H1 (cell line): ENCODE results near the gene KIF26A. TPM values are rescaled to one million over a fixed set of nuclear protein-coding genes. Genes with fewer than 3 reads are reported as not detected.

Source experiments
- CTCF ChIA-PET: fragments of 300-600 bp; sonication (Branson Sonifier 250); formaldehyde crosslinking; loops from one replicate; lab custom pipeline; 2021; ENCODE audit not compliant: partially characterized antibody; lab: Charles Lee
- POLR2A ChIA-PET: fragments of 300-600 bp; sonication (Branson Sonifier 250); formaldehyde crosslinking; loops from one replicate; lab custom pipeline; 2021; ENCODE audit warnings: inconsistent platforms; ENCODE audit not compliant: partially characterized antibody; lab: Charles Lee
- DNase-seq, 2 experiments: peaks; one replicate each; pipeline versions ENCODE4 v3.0.0 to v3.0.0-alpha.2; 2010 to 2022; ENCODE audit warnings: low spot score in 2 of 2, low read depth in 1 of 2, mixed read lengths in 1 of 2
- FAIRE-seq: peaks from 2 replicates; lab custom pipeline; 2011; peaks lifted over from hg19 to GRCh38; lab: Jason Lieb, UNC
- H2AFZ ChIP-seq: 2 replicates; pipeline ENCODE4 v1.8.1; 2012; ENCODE audit warnings: low read length, inconsistent platforms
- H2AK5ac ChIP-seq: 2 replicates; pipeline ENCODE4 v1.6.1; 2013; ENCODE audit warnings: low read depth, low read length
- H2BK120ac ChIP-seq: replicated peaks from 2 replicates; pipeline ENCODE3; 2013; ENCODE audit warnings: low read depth, low read length, inconsistent platforms
- H2BK12ac ChIP-seq: 2 replicates; pipeline ENCODE4 v1.6.1; 2013; ENCODE audit warnings: low read depth, low read length
- H2BK15ac ChIP-seq: 2 replicates; pipeline ENCODE4 v1.6.1; 2013; ENCODE audit warnings: low read length
- H2BK20ac ChIP-seq: 2 replicates; pipeline ENCODE4 v1.6.1; 2013; ENCODE audit warnings: low read length
- H2BK5ac ChIP-seq: 2 replicates; pipeline ENCODE4 v1.6.1; 2013; ENCODE audit warnings: low read depth, low read length
- H3K14ac ChIP-seq: 2 replicates; pipeline ENCODE4 v1.6.1; 2013; ENCODE audit warnings: inconsistent platforms; ENCODE audit not compliant: insufficient read length
- H3K18ac ChIP-seq: 2 replicates; pipeline ENCODE4 v1.6.1; 2013; ENCODE audit warnings: low read length; ENCODE audit errors: extremely low read depth
- H3K23ac ChIP-seq: 2 replicates; pipeline ENCODE4 v1.6.1; 2013; ENCODE audit warnings: inconsistent platforms; ENCODE audit not compliant: insufficient read length
- H3K23me2 ChIP-seq: 2 replicates; pipeline ENCODE4 v1.6.1; 2013; ENCODE audit warnings: low read depth, low read length
- H3K27ac ChIP-seq: 2 replicates; pipeline ENCODE4 v1.6.1; 2011; ENCODE audit warnings: low read depth, low read length, inconsistent platforms
- H3K27me3 ChIP-seq, 4 experiments: replicated peaks in 1 of 4; 1 replicate in 1 of 4; 2 replicates in 3 of 4; pipeline versions ENCODE4 v1.6.1 to v1.8.1; 2011 to 2013; ENCODE audit warnings: low read length in 3 of 4, mild to moderate bottlenecking in 3 of 4, inconsistent platforms in 2 of 4, mixed read lengths in 2 of 4, moderate library complexity in 1 of 4; ENCODE audit not compliant: control insufficient read depth in 3 of 4, insufficient read depth in 3 of 4; ENCODE audit errors: extremely low read depth in 1 of 4
- H3K36me3 ChIP-seq, 4 experiments: 2 replicates each; pipeline versions ENCODE4 v1.6.1 to v1.8.1; 2011 to 2013; ENCODE audit warnings: mild to moderate bottlenecking in 4 of 4, low read length in 3 of 4, moderate library complexity in 2 of 4, control low read depth in 1 of 4, inconsistent platforms in 1 of 4; ENCODE audit not compliant: insufficient read depth in 4 of 4, control insufficient read depth in 2 of 4
- H3K4ac ChIP-seq: replicated peaks from 2 replicates; pipeline ENCODE3; 2013; ENCODE audit warnings: low read length, low read depth, mixed read lengths, inconsistent platforms; ENCODE audit not compliant: insufficient read length
- H3K4me1 ChIP-seq, 4 experiments: replicated peaks in 1 of 4; 1 replicate in 1 of 4; 2 replicates in 3 of 4; pipeline versions ENCODE4 v1.6.1 to v1.8.1; 2011 to 2013; ENCODE audit warnings: low read length in 3 of 4, inconsistent platforms in 2 of 4, mixed read lengths in 1 of 4; ENCODE audit not compliant: insufficient read depth in 4 of 4, control insufficient read depth in 3 of 4
- H3K4me2 ChIP-seq, 2 experiments: 2 replicates each; pipeline versions ENCODE4 v1.6.1 to v1.8.1; 2011 to 2013; ENCODE audit warnings: low read depth in 2 of 2, low read length in 2 of 2, control low read depth in 1 of 2, inconsistent platforms in 1 of 2, mild to moderate bottlenecking in 1 of 2; ENCODE audit not compliant: insufficient read depth in 1 of 2
- H3K4me3 ChIP-seq, 4 experiments: fragments of 200-600, 300-600 bp in 1 of 4; sonication (generic), shearing (Covaris generic), sonication (Bioruptor Twin) in 1 of 4; 2 replicates each; pipeline versions ENCODE4 v1.5.1 to v1.8.1; 2011 to 2016; ENCODE audit warnings: low read length in 4 of 4, low read depth in 3 of 4, control low read depth in 2 of 4, inconsistent platforms in 2 of 4, mild to moderate bottlenecking in 2 of 4, mixed read lengths in 1 of 4, moderate library complexity in 1 of 4; ENCODE audit not compliant: insufficient read depth in 2 of 4; ENCODE audit errors: extremely low read depth in 1 of 4
- H3K56ac ChIP-seq: replicated peaks from 2 replicates; pipeline ENCODE3; 2013; ENCODE audit warnings: low read depth, mild to moderate bottlenecking, mixed read lengths, low read length, inconsistent platforms; ENCODE audit not compliant: insufficient read length
- H3K79me1 ChIP-seq: 2 replicates; pipeline ENCODE4 v1.6.1; 2013; ENCODE audit warnings: low read depth, low read length, control low read depth
- H3K79me2 ChIP-seq, 2 experiments: 2 replicates each; pipeline versions ENCODE4 v1.6.1 to v1.8.1; 2012 to 2013; ENCODE audit warnings: low read length in 2 of 2, mild to moderate bottlenecking in 2 of 2, inconsistent platforms in 1 of 2; ENCODE audit not compliant: insufficient read depth in 2 of 2, control insufficient read depth in 1 of 2
- H3K9ac ChIP-seq, 4 experiments: replicated peaks in 1 of 4; 1 replicate in 1 of 4; 2 replicates in 3 of 4; pipeline versions ENCODE4 v1.6.1 to v1.8.1; 2011 to 2013; ENCODE audit warnings: low read depth in 3 of 4, low read length in 3 of 4, control low read depth in 2 of 4, mild to moderate bottlenecking in 2 of 4, moderate library complexity in 2 of 4, inconsistent platforms in 1 of 4; ENCODE audit errors: extremely low read depth in 1 of 4
- H3K9me3 ChIP-seq, 2 experiments: 2 replicates each; pipeline versions ENCODE4 v1.6.1 to v1.8.1; 2012 to 2013; ENCODE audit warnings: mild to moderate bottlenecking in 2 of 2, moderate library complexity in 2 of 2, control low read depth in 1 of 2, inconsistent platforms in 1 of 2, low read depth in 1 of 2, low read length in 1 of 2, mixed read lengths in 1 of 2; ENCODE audit not compliant: insufficient read depth in 2 of 2
- H4K20me1 ChIP-seq, 2 experiments: replicated peaks in 1 of 2; 2 replicates each; pipeline versions ENCODE3 to v1.8.1; 2011 to 2013; ENCODE audit warnings: inconsistent platforms in 2 of 2, low read length in 2 of 2, mild to moderate bottlenecking in 1 of 2; ENCODE audit not compliant: insufficient read depth in 2 of 2, control insufficient read depth in 1 of 2
- H4K5ac ChIP-seq: 2 replicates; pipeline ENCODE4 v1.6.1; 2013; ENCODE audit warnings: low read length, low read depth, mixed read lengths, inconsistent platforms; ENCODE audit not compliant: insufficient read length
- H4K8ac ChIP-seq: 2 replicates; pipeline ENCODE4 v1.8.0; 2013; ENCODE audit warnings: mild to moderate bottlenecking, moderate library complexity, low read length, inconsistent platforms; ENCODE audit not compliant: insufficient read depth; ENCODE audit errors: extremely low read depth
- H4K91ac ChIP-seq: replicated peaks from 2 replicates; pipeline ENCODE3; 2013; ENCODE audit warnings: low read length, mixed read lengths, inconsistent platforms; ENCODE audit not compliant: insufficient read length
- CEBPB ChIP-seq: IDR thresholded peaks from 2 replicates; pipeline ENCODE4 v1.6.1; 2012; ENCODE audit warnings: low read depth, low read length
- CHD2 ChIP-seq: IDR thresholded peaks from 2 replicates; pipeline ENCODE4 v1.6.1; 2012; ENCODE audit warnings: low read length, improper control_type of control experiment
- CREB1 ChIP-seq: IDR thresholded peaks from 2 replicates; pipeline ENCODE4 v1.6.1; 2012; ENCODE audit warnings: inconsistent platforms
- GABPA ChIP-seq: IDR thresholded peaks from 2 replicates; pipeline ENCODE4 v1.6.1; 2011; ENCODE audit warnings: mild to moderate bottlenecking, low read length, moderate library complexity, borderline replicate concordance; ENCODE audit not compliant: insufficient read depth
- JUND ChIP-seq: IDR thresholded peaks from 2 replicates; pipeline ENCODE4 v1.6.1; 2011; ENCODE audit warnings: mild to moderate bottlenecking, improper control_type of control experiment, low read length
- RXRA ChIP-seq: IDR thresholded peaks from 2 replicates; pipeline ENCODE4 v1.6.1; 2011; ENCODE audit warnings: low read depth, mild to moderate bottlenecking, low read length, moderate library complexity; ENCODE audit not compliant: insufficient read depth
- SIN3A ChIP-seq, 2 experiments: IDR thresholded peaks in 1 of 2; conservative IDR thresholded peaks in 1 of 2; 2 replicates each; pipeline ENCODE4 v1.6.1; 2011 to 2012; ENCODE audit warnings: low read length in 2 of 2, improper control_type of control experiment in 1 of 2, low read depth in 1 of 2, mild to moderate bottlenecking in 1 of 2
- SIX5 ChIP-seq: IDR thresholded peaks from 2 replicates; pipeline ENCODE4 v1.6.1; 2011; ENCODE audit warnings: mild to moderate bottlenecking, low read depth, low read length
- SUZ12 ChIP-seq: fragments of 200-600 bp; sonication (generic); IDR thresholded peaks from 2 replicates; pipeline ENCODE4 v1.6.1; 2012; ENCODE audit warnings: mild to moderate bottlenecking, inconsistent platforms, low read length, moderate library complexity, mixed read lengths
- TCF12 ChIP-seq: IDR thresholded peaks from 2 replicates; pipeline ENCODE4 v1.6.1; 2011; ENCODE audit warnings: low read depth, mild to moderate bottlenecking, low read length
- WGBS, 2 experiments: shearing (Covaris generic) in 1 of 2; methylation state at CpG; one replicate each; pipeline versions ENCODE4 v1.1.6 to v1.1.7; 2013 to 2015; ENCODE audit warnings: low lambda C conversion rate in 2 of 2, mixed read lengths in 2 of 2, inconsistent platforms in 1 of 2, low coverage in 1 of 2, missing lambda C conversion rate in 1 of 2; ENCODE audit not compliant: insufficient replicate concordance in 2 of 2, insufficient coverage in 1 of 2, insufficient read length in 1 of 2; ENCODE audit errors: extremely low coverage in 1 of 2, missing lambda C conversion rate in 1 of 2; 5-methylcytosine and 5-hydroxymethylcytosine counted together
- polyA plus RNA-seq, 7 experiments: library from polyadenylated mRNA; depleted of rRNA in 3 of 7; stranded (reverse) in 5 of 7; unstranded in 2 of 7; fragments of >200 nt in 5 of 7; fragments of 200-250 nt in 2 of 7; gene quantifications; 1 replicate in 5 of 7; 2 replicates in 1 of 7; 4 replicates in 1 of 7; pipeline versions ENCODE4 v1.2.1 to v1.2.3, GENCODE V29; 2011 to 2013; ENCODE audit warnings: missing spikeins in 2 of 7, mixed read lengths in 2 of 7
- total RNA-seq: library from RNA; stranded (reverse); fragmentation: NEBNext Ultra II Directional; extraction: Animal tissue kit (Norgen Biotek cat#: 25700); gene quantifications from 2 replicates; pipeline ENCODE4 v1.2.1, GENCODE V29; 2021
- TF ChIP-seq, protein P1 (sequence below): IDR thresholded peaks from 2 replicates; pipeline ENCODE4 v1.6.1; 2012; ENCODE audit warnings: inconsistent platforms

KIF26A gene
- total and polyA plus RNA-seq, 2 of the 8 experiments (the other 6 are each of a cell fraction or from before 2014, with no cell fraction given), result 11.5 to 41.6 TPM

GRCh38 chr14:104095426-104096310 is 42.7 kb upstream of the KIF26A start:
- Histone ChIP-seq H3K4me2 (no peak overlapping the region), H2BK15ac (no peak overlapping the region), H3K4me1 (peaks cover 0 to 7% (median 4%) of the 10 kb centered on the region in 4 experiments; a peak in 3 of 7 replicates), H3K23me2 (no peaks in the 10 kb centered on the region), H3K27ac (no peak overlapping the region), H3K18ac (no peak overlapping the region), H3K4me3 (no peak overlapping the region), H3K27me3 (no peaks in the 10 kb centered on the region; a peak in 3 of 7 replicates), H3K4ac (no peak overlapping the region), H3K79me2 (no peaks in the 10 kb centered on the region), H3K9ac (no peak overlapping the region), H3K36me3 (no peaks in the 10 kb centered on the region), H4K5ac (no peak overlapping the region), H3K23ac (no peak overlapping the region), H4K8ac (no peak overlapping the region), H3K79me1 (no peaks in the 10 kb centered on the region), H3K9me3 (no peaks in the 10 kb centered on the region), H2BK5ac (no peak overlapping the region), H4K91ac (no peak overlapping the region), H2BK120ac (no peak overlapping the region), H3K56ac (no peak overlapping the region), H3K14ac (no peak overlapping the region), H2BK12ac (no peak overlapping the region), H2AK5ac (no peak overlapping the region), H2AFZ (no peak overlapping the region), H4K20me1 (no peaks in the 10 kb centered on the region), H2BK20ac (no peak overlapping the region)
- FAIRE-seq (no peak), DNase-seq (no peak)
- ChIA-PET POLR2A (no interaction called here), CTCF (interaction anchor here (1.0 to 6.6 kb wide), 16 partner anchors 9 to 478 kb away, joined by 3 to 76 read pairs (median 4); no protein-coding TSS in a partner anchor)
- WGBS, 2 experiments, result 89% methylated on average over 31 of the region's 31 CpGs; no CpG with 5 or more reads in 1 of the 2 experiments
- no peak for TF ChIP-seq SIN3A (conservative IDR thresholded peaks at IDR 0.05 in 1 of 2, IDR thresholded peaks at IDR 0.05 in 1 of 2; ENCODE audit: low read depth in 1 of 2, low read length in 2 of 2)
- no peak for TF ChIP-seq GABPA
- no peak for TF ChIP-seq RXRA
- TF ChIP-seq CREB1, result no peak
- no peak for TF ChIP-seq SIX5
- TF ChIP-seq, protein P1, sequence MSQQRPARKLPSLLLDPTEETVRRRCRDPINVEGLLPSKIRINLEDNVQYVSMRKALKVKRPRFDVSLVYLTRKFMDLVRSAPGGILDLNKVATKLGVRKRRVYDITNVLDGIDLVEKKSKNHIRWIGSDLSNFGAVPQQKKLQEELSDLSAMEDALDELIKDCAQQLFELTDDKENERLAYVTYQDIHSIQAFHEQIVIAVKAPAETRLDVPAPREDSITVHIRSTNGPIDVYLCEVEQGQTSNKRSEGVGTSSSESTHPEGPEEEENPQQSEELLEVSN, result no peak
- no peak for TF ChIP-seq TCF12
- no peak for TF ChIP-seq SUZ12
- no peak for TF ChIP-seq CHD2
- TF ChIP-seq JUND, result no peak
- no peak for TF ChIP-seq CEBPB
